ENCODE results near the gene PPP1R10. TPM values are rescaled to one million over a fixed set of nuclear protein-coding genes. Genes with fewer than 3 reads are reported as not detected.
A peak's percentile ranks its signal among the peaks of the same experiment; 100 is the strongest.
"Not testable (repeated sequence)": the region's sequence is repeated elsewhere in the genome, so short reads cannot be mapped to it uniquely, and the experiment has no call there.

PPP1R10 gene
- total RNA-seq, result 71.9 TPM

- DNase-seq (ENCODE audit: low read depth in 2 of 3, low spot score in 2 of 3), result peak in 2 of 3 donors; percentile 100
These were observed at the start of gene PPP1R10 for GRCh38 chr6:30616811-30617564. TSS of gene PPP1R10 (minus strand) at chr6:30617243. CDS start at chr6:30609944, 7,299 bp downstream.

GRCh38 chr6:30666300-30666699 lies 49.3 kb upstream of the PPP1R10 start:
- DNase-seq (ENCODE audit: low read depth in 2 of 3, low spot score in 2 of 3), result not testable (repeated sequence)

GRCh38 chr6:30664994-30665767 lies 48.1 kb upstream of the PPP1R10 start:
- no peak for DNase-seq (ENCODE audit: low read depth in 2 of 3, low spot score in 2 of 3)

GRCh38 chr6:30657922-30658321 lies 40.9 kb upstream of the PPP1R10 start:
- DNase-seq (ENCODE audit: low read depth in 2 of 3, low spot score in 2 of 3), result not testable (repeated sequence)

- DNase-seq (ENCODE audit: low read depth in 2 of 3, low spot score in 2 of 3), result no peak
These were observed 40.4 kb upstream of the PPP1R10 start for GRCh38 chr6:30657454-30657853.

- DNase-seq (ENCODE audit: low read depth in 2 of 3, low spot score in 2 of 3), result no peak
These were observed 39.5 kb upstream of the PPP1R10 start for GRCh38 chr6:30656513-30656912.

- DNase-seq (ENCODE audit: low read depth in 2 of 3, low spot score in 2 of 3), result no peak
These were observed 38.7 kb upstream of the PPP1R10 start for GRCh38 chr6:30655743-30656094.

- no peak for DNase-seq (ENCODE audit: low read depth in 2 of 3, low spot score in 2 of 3)
These were observed 38.0 kb upstream of the PPP1R10 start for GRCh38 chr6:30654798-30655742.

- no peak for DNase-seq (ENCODE audit: low read depth in 2 of 3, low spot score in 2 of 3)
These were observed 34.1 kb upstream of the PPP1R10 start for GRCh38 chr6:30651143-30651542.

GRCh38 chr6:30647242-30648116 lies 30.4 kb upstream of the PPP1R10 start:
- peak; percentile 75 to 79 (median 76) for DNase-seq (ENCODE audit: low read depth in 2 of 3, low spot score in 2 of 3)

GRCh38 chr6:30646450-30647241 lies 29.6 kb upstream of the PPP1R10 start, which contains the start of gene C6orf136:
TSS of gene C6orf136 (plus strand) at chr6:30647133. CDS start at chr6:30647232, 99 bp downstream.
- DNase-seq (ENCODE audit: low read depth in 2 of 3, low spot score in 2 of 3), result peak; percentile 89 to 96 (median 94)

GRCh38 chr6:30645989-30646388 lies 28.9 kb upstream of the PPP1R10 start:
- DNase-seq (ENCODE audit: low read depth in 2 of 3, low spot score in 2 of 3), result no peak

- DNase-seq (ENCODE audit: low read depth in 2 of 3, low spot score in 2 of 3), result no peak
These were observed 27.7 kb upstream of the PPP1R10 start for GRCh38 chr6:30644769-30645168.

- no peak for DNase-seq (ENCODE audit: low read depth in 2 of 3, low spot score in 2 of 3)
These were observed 26.6 kb upstream of the PPP1R10 start for GRCh38 chr6:30643656-30644055.

GRCh38 chr6:30641048-30641447 lies 24.0 kb upstream of the PPP1R10 start:
- DNase-seq (ENCODE audit: low read depth in 2 of 3, low spot score in 2 of 3), result peak in 1 of 3 donors; percentile 52

GRCh38 chr6:30640481-30640880 lies 23.4 kb upstream of the PPP1R10 start:
- peak in 1 of 3 donors; percentile 56 for DNase-seq (ENCODE audit: low read depth in 2 of 3, low spot score in 2 of 3)

GRCh38 chr6:30635834-30636233 lies 18.8 kb upstream of the PPP1R10 start:
- no peak for DNase-seq (ENCODE audit: low read depth in 2 of 3, low spot score in 2 of 3)

- peak; percentile 77 to 92 (median 91) for DNase-seq (ENCODE audit: low read depth in 2 of 3, low spot score in 2 of 3)
These were observed 9.7 kb upstream of the PPP1R10 start, which contains the start of gene ATAT1 for GRCh38 chr6:30626484-30627366. TSS of gene ATAT1 (plus strand) at chr6:30626874.
